IMR-90 (cell line): ENCODE measurements around the gene SLC38A1.

ENCODE experiments used
- CEBPB ChIP-seq: IDR thresholded peaks from 2 replicates; pipeline ENCODE4 v1.6.1; 2012; ENCODE audit warnings: low read depth, low read length, improper control_type of control experiment
- CHD1 ChIP-seq: IDR thresholded peaks from 2 replicates; pipeline ENCODE4 v1.6.1; 2012; ENCODE audit warnings: low read depth, low read length, improper control_type of control experiment
- CTCF ChIP-seq: conservative IDR thresholded peaks from 2 replicates; pipeline ENCODE4 v1.5.1; 2012; ENCODE audit warnings: mild to moderate bottlenecking, low read depth, low read length, improper control_type of control experiment
- MAFK ChIP-seq: IDR thresholded peaks from 2 replicates; pipeline ENCODE4 v1.6.1; 2012; ENCODE audit warnings: low read depth, low read length, improper control_type of control experiment
- MXI1 ChIP-seq: IDR thresholded peaks from 2 replicates; pipeline ENCODE4 v1.6.1; 2012; ENCODE audit warnings: low read depth, mild to moderate bottlenecking, low read length, moderate library complexity, borderline replicate concordance
- NFE2L2 ChIP-seq: fragments of 150-350 bp; IDR thresholded peaks from 2 replicates; pipeline ENCODE4 v1.6.1; 2016; ENCODE audit warnings: low read depth, mild to moderate bottlenecking, low read length
- POLR2A ChIP-seq: IDR thresholded peaks from 2 replicates; pipeline ENCODE4 v1.6.1; 2012; ENCODE audit warnings: mild to moderate bottlenecking, low read depth, low read length
- RCOR1 ChIP-seq: IDR thresholded peaks from 2 replicates; pipeline ENCODE4 v1.6.1; 2012; ENCODE audit warnings: mild to moderate bottlenecking, low read length, improper control_type of control experiment; ENCODE audit not compliant: insufficient replicate concordance
- RFX5 ChIP-seq: IDR thresholded peaks from 2 replicates; pipeline ENCODE4 v1.8.0; 2012; ENCODE audit warnings: low read depth, mild to moderate bottlenecking, low read length, moderate library complexity
- SMC3 ChIP-seq: fragments of 150-350 bp; IDR thresholded peaks from 2 replicates; pipeline ENCODE4 v1.6.1; 2016; ENCODE audit warnings: low read depth, mild to moderate bottlenecking, antibody characterized with exemption, low read length, moderate library complexity
- USF2 ChIP-seq: fragments of 150-350 bp; IDR thresholded peaks from 2 replicates; pipeline ENCODE4 v1.6.1; 2017; ENCODE audit warnings: mild to moderate bottlenecking, antibody characterized with exemption, low read length, low read depth
- TF ChIP-seq, protein P1 (sequence below): fragments of 150-350 bp; IDR thresholded peaks from 2 replicates; pipeline ENCODE4 v1.6.1; 2016; ENCODE audit warnings: low read depth, mild to moderate bottlenecking, low read length, moderate library complexity, borderline replicate concordance

GRCh38 chr12:46197883-46198282 is 71.0 kb downstream of the SLC38A1 start:
- TF ChIP-seq CTCF (no peak), RCOR1 (no peak), POLR2A (no peak), MAFK (no peak), RFX5 (no peak), CEBPB (no peak), MXI1 (no peak), USF2 (no peak), SMC3 (no peak), NFE2L2 (no peak), CHD1 (no peak)
- TF ChIP-seq, protein P1, sequence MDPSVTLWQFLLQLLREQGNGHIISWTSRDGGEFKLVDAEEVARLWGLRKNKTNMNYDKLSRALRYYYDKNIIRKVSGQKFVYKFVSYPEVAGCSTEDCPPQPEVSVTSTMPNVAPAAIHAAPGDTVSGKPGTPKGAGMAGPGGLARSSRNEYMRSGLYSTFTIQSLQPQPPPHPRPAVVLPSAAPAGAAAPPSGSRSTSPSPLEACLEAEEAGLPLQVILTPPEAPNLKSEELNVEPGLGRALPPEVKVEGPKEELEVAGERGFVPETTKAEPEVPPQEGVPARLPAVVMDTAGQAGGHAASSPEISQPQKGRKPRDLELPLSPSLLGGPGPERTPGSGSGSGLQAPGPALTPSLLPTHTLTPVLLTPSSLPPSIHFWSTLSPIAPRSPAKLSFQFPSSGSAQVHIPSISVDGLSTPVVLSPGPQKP: no peak
